Muscle of back (tissue), 11 donors: ENCODE measurements around the gene STK36. TPM values are rescaled to one million over a fixed set of nuclear protein-coding genes. Genes with fewer than 3 reads are reported as not detected.
A peak's percentile ranks its signal among the peaks of the same experiment; 100 is the strongest.

Experiments used
- DNase-seq, 3 donors: peaks; one replicate each; pipeline versions ENCODE4 v3.0.0 to v3.0.0-alpha.2; 2013
- polyA plus RNA-seq, 10 donors: library from polyadenylated mRNA; unstranded; fragments of 120-200 nt; gene quantifications; one replicate each; pipeline ENCODE4 v1.2.1, GENCODE V29; 2013; ENCODE audit not compliant: insufficient read length in 10 of 10

The STK36 gene
- polyA plus RNA-seq, 10 donors = 18.0 to 58.9 (median 23.8) TPM

GRCh38 chr2:218716070-218716469 is 44.2 kb downstream of the STK36 start:
- DNase-seq = no peak

- DNase-seq = no peak
Measured at GRCh38 chr2:218717262-218717661, 45.4 kb downstream of the STK36 start.

- no peak for DNase-seq
Measured at GRCh38 chr2:218718058-218718457, 46.2 kb downstream of the STK36 start.

- DNase-seq = no peak
Measured at GRCh38 chr2:218719457-218719856, 47.6 kb downstream of the STK36 start.

GRCh38 chr2:218720048-218721041 is 48.5 kb downstream of the STK36 start:
- DNase-seq = no peak

- no peak for DNase-seq
Measured at GRCh38 chr2:218721488-218721887, 49.6 kb downstream of the STK36 start.

- DNase-seq = no peak
Measured at GRCh38 chr2:218721934-218722333, 50.0 kb downstream of the STK36 start.

GRCh38 chr2:218722419-218722818 is 50.5 kb downstream of the STK36 start:
- DNase-seq = no peak

- DNase-seq = no peak
Measured at GRCh38 chr2:218722876-218723785, 51.2 kb downstream of the STK36 start.

- no peak for DNase-seq
Measured at GRCh38 chr2:218726004-218726574, 54.2 kb downstream of the STK36 start.

GRCh38 chr2:218727502-218728165 is 55.7 kb downstream of the STK36 start:
- no peak for DNase-seq

GRCh38 chr2:218729640-218730039 is 57.8 kb downstream of the STK36 start:
- no peak for DNase-seq

GRCh38 chr2:218732052-218732760 is 60.3 kb downstream of the STK36 start:
- no peak for DNase-seq

GRCh38 chr2:218732761-218733158 is 60.9 kb downstream of the STK36 start:
- no peak for DNase-seq

- peak in 1 of 3 donors; percentile 11 for DNase-seq
Measured at GRCh38 chr2:218733171-218734021, 61.5 kb downstream of the STK36 start.

GRCh38 chr2:218734190-218734975 is 62.5 kb downstream of the STK36 start:
- no peak for DNase-seq

- DNase-seq = no peak
Measured at GRCh38 chr2:218736531-218736930, 64.6 kb downstream of the STK36 start.

- DNase-seq = no peak
Measured at GRCh38 chr2:218743068-218743467, 71.2 kb downstream of the STK36 start.

- DNase-seq = no peak
Measured at GRCh38 chr2:218744615-218745014, 72.7 kb downstream of the STK36 start.
